Left renal pelvis (tissue), 4 donors: Measurements from ENCODE around the gene CSTPP1. TPM values are rescaled to one million over a fixed set of nuclear protein-coding genes. Genes with fewer than 3 reads are reported as not detected.
A peak's percentile ranks its signal among the peaks of the same experiment; 100 is the strongest.

Source experiments
- DNase-seq, 4 donors: peaks; one replicate each; pipeline ENCODE4 v3.0.0-alpha.2; 2013; ENCODE audit warnings: low read depth in 4 of 4, low spot score in 3 of 4
- polyA plus RNA-seq, 4 donors: library from polyadenylated mRNA; unstranded; fragments of 120-200 nt; gene quantifications; one replicate each; pipeline ENCODE4 v1.2.1, GENCODE V29; 2013; ENCODE audit not compliant: insufficient read length in 4 of 4

The CSTPP1 gene
- polyA plus RNA-seq: 10 to 100 TPM; 32.5 to 61.5 (median 55.1) TPM

DNA sequence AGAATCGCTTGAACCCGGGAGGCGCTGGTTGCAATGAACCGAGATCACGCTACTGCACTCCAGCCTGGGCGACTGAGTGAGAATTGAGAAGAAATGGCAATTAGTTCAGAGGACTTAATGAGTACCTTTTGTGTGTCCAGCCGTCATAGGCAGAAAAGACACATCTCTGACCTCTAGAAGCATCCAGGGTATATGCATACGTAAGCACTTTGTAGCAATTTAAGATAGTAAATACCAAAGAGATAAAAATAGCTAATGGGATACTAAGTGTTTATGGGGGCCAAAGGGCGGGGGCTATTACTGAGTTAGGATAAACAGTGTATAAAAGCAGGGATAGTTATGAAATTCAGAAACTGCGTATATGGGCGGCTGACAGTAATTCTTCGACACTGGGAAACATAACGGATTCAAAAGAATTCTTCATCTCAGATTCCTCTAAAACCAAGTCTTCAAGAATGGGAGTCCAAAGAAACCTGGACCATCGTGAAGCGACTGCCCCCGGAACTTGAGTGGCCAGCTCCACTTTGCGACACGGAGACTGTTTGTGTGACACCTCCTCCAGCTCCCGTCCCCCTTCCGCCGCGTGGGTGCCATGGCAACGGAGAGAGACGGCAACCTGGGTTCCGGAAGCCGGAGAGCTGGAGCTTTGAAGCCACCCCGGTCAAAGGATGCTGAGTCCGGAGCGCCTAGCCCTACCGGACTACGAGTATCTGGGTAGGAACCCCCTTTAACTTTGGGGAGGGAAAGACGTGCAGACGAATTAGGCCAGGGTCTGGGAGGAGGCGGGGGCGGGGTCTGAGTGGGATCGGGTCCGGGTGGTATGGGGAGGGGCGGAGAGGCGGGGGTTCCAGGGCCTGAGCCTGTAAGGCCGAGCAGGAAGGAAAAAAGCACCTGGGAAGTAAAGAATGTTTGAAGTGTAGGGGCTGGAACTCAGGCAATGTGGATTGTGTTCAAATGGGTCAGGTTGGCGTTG lies at the start of gene CSTPP1:
Gene CSTPP1, plus strand, starts transcription at position 624 of the 973 bp plus-strand sequence. Its CDS starts 45 bp downstream, at position 669.
- DNase-seq: peak in 3 of 4 donors; percentile 81 to 92 (median 91)

- no peak for DNase-seq
Observed at GRCh38 chr11:46888636-46889035, 47.9 kb upstream of the CSTPP1 start.

- no peak for DNase-seq
Observed at GRCh38 chr11:46889251-46889650, 47.3 kb upstream of the CSTPP1 start.

DNA sequence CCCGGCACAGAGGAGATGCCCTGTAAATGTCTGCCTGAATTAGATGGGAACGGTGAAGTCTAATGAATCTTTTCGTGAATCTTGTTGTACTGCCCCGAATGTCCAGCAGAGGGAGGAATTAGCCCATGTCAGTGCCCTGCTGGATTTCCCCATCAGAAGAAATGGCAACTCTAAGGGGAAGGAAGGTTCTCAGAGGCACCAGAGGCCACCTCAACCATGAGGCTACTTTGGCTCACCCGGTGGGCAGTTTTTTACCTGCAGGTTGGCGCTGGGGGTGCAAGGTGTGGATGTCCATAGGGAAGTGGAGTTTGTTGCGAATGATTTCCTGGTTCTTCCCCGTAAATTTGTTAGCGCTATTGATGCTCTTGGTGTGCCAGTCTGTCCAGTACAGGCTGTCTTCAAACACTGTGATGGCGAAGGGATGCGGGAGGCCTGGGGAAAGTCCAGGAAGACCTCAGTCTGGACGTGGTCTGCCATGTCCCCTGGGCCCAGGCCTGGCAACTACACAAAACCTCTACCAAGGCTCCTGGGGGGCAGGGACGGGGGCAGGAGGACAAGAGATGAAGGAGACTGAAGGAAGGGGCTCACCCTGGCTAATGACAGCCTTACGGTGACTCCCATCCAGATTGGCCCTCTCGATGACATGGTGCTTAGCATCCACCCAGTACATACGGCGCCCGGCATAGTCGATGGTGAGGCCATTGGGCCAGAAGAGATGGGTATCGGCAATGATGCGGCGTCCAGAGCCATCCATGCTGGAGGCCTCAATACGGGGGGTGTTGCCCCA lies 46.7 kb upstream of the CSTPP1 start:
- DNase-seq: no peak

DNA sequence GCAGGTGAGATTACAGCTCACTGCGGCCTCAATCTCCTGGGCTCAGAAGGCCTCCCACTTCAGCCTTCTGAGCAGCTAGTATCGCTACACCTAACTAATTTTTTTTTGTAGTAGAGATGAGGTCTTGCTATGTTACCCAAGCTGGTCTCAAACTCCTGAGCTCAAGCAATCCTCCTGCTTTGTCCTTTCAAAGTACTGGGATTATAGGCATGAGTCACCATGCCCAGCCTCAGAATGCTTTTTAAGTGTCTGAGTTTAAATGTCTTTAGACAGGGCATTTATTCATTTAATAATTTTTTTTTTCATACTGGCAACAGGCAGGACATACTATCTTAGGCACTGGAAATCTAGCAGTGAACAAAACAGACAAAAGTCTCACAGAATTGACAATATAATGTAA lies 45.9 kb upstream of the CSTPP1 start:
- DNase-seq: no peak

- no peak for DNase-seq
Observed at GRCh38 chr11:46892109-46892508, 44.5 kb upstream of the CSTPP1 start.

DNA sequence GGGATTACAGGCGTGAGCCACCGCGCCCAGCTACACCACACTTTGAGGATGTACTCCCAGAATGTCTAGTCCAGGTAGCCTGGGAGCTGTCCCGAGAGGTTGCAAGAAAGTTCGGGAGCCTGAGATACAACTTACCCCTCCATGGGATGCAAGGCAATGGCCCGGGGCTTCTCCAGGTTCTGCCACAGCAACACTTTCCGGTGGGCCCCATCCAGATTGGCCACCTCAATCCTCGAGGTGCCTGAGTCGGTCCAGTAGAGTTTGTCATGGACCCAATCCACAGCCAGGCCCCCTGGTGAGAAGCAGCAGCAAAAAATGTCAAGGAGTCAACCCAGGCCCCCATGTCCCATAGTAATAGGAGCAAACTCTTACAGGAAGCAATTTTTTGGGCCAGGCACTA lies 43.7 kb upstream of the CSTPP1 start:
- DNase-seq: no peak

DNA sequence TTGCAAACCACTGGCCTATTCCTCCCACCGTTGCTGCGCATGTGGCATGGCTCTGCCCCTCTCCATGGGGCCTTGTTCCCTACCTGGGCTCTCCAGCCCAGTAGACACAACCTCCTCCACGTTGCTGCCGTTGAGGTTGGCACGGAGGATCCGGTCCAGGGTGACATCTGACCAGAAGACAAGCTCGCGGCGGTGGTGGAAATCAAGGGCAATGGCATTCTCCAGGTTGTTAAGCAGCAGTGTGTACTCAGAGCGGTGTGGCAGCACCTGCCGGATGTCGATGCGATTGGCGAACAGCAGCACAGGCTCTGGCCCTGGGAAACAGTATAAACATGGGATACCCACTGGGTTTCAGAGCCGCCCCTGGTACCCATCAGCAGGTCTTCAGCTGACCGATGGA lies 42.1 kb upstream of the CSTPP1 start:
- DNase-seq: no peak

DNA sequence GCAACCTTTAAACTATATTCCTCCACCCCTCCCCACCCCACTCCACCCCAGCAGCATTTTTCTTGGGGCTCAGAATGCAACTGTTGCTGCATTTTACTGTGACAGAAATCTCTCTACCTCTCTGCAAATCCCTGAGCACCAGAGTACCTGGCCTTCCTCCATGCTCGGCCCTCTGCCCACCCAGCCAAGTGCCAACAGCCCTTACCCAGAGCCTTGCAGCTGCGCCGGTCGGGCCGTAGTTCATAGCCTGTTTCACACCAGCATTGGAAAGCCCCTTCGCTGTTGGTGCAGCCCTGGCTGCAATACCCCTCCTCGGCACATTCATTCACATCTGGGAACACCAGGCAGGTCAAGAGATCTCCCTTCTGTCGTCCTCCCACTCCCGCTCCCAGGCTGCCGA lies 41.6 kb upstream of the CSTPP1 start:
- DNase-seq: no peak

- no peak for DNase-seq
Observed at GRCh38 chr11:46895821-46896220, 40.7 kb upstream of the CSTPP1 start.

GRCh38 chr11:46896719-46897406 lies 39.7 kb upstream of the CSTPP1 start:
- DNase-seq: no peak

GRCh38 chr11:46898396-46899095 lies 38.0 kb upstream of the CSTPP1 start:
- DNase-seq: no peak

DNA sequence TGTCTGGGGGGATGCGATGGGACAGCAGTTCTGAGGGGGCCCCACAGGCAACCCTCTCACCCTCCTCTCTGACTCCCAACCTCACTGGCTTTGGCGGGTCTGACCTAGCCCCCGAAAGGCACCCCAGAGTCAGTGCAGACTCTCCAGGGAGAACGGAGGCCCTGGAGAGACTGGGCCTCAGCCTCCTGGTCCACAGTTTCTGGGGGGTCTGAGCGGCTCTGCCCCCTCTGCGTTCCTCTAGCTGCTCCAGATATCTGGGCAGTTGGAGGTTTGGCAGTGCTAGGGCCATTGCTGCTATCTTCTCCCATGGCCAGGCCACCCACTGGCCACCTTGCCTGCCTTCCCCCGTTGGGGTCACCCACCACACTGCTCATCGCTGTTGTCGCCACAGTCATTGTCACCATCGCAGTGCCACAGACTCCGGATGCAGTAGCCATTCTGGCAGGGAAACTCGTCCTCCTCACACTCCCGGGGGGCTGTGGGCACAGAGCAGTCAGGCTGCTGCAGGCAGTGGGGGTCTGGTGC lies 37.0 kb upstream of the CSTPP1 start:
- DNase-seq: no peak

GRCh38 chr11:46900091-46900746 lies 36.3 kb upstream of the CSTPP1 start:
- DNase-seq: no peak

DNA sequence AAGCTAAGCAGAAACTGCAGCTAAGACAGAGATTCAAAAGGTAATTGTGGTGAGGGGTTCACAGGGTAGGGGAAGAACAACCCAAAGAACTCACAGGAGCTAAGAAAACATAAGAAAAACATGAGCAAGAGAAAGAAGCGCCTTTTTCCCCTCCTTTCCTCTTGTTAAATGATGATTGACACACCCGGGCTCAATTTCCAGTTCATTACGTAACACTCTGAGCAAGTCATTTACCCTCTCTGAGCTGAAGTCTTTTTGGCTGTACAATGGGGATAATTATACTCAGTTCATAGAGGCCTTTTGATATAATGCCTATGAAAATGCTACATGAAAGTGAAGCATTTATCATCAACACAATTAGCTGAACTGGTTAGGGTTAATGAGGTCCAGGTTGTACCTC lies 35.4 kb upstream of the CSTPP1 start:
- DNase-seq: no peak

DNA sequence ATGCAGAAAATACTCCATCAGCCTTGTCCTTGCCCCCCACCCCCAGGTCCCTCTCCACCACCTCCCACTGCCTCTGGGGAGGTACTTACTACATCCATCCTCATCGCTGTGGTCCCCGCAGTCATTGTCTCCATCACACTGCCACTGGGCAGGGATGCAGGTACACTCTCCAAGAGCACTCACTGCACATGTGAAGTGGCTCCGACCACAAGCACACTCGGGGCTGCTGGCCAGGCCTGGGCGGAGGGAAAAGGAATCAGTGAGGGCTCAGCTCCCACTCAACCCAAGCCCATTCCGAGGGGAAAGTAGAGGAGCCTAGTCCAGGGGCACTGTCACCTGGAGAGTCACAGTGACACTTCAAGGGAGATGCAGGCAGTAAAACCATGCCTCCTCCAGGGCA lies 33.9 kb upstream of the CSTPP1 start:
- no peak for DNase-seq

GRCh38 chr11:46903846-46904245 lies 32.7 kb upstream of the CSTPP1 start:
- DNase-seq: no peak

DNA sequence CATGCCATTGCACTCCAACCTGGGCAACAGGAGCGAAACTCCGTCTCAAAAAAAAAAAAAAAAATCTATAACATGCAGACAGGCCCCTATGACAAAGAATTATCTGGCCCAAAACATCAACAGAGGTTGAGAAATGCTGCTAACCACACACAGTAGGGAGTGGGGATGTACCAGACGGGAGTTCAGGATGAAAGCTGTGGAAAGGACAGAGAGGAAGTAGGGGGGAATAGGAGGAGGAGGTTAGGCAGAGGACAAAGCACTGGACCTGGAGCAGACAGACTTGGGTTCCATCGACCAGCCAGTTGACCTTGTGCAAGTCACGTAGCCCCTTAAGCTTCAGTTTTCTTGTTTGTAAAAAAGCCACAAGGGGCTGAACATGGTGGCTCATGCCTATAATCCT lies 30.8 kb upstream of the CSTPP1 start:
- no peak for DNase-seq

- DNase-seq: no peak
Observed at GRCh38 chr11:46906609-46907041, 29.9 kb upstream of the CSTPP1 start.
